DMS79 treated with DMSO at 0.1 percent for 48 hours (cell line): ENCODE measurements around the gene COG4.
"Not testable (repeated sequence)": the region's sequence is repeated elsewhere in the genome, so short reads cannot be mapped to it uniquely, and the experiment has no call there.

Source experiments
- DNase-seq: peaks from one replicate; lab custom pipeline; 2025; lab: John Stamatoyannopoulos, UW

The COG4 gene

GRCh38 chr16:70523076-70523742 is at the start of gene COG4:
TSS of gene COG4 (minus strand) at chr16:70523554. CDS start at chr16:70523543, 11 bp downstream.
- peak; percentile 69 for DNase-seq

GRCh38 chr16:70572926-70573270 is 49.5 kb upstream of the COG4 start:
- DNase-seq, result no peak

- no peak for DNase-seq
Observed at GRCh38 chr16:70572050-70572925, 48.9 kb upstream of the COG4 start.

- no peak for DNase-seq
Observed at GRCh38 chr16:70571623-70572022, 48.3 kb upstream of the COG4 start.

- DNase-seq, result no peak
Observed at GRCh38 chr16:70570967-70571570, 47.7 kb upstream of the COG4 start.

GRCh38 chr16:70569752-70570151 is 46.4 kb upstream of the COG4 start:
- DNase-seq, result no peak

GRCh38 chr16:70568601-70569237 is 45.4 kb upstream of the COG4 start:
- no peak for DNase-seq

- DNase-seq, result no peak
Observed at GRCh38 chr16:70565053-70565452, 41.7 kb upstream of the COG4 start.

- no peak for DNase-seq
Observed at GRCh38 chr16:70563636-70564035, 40.3 kb upstream of the COG4 start.

GRCh38 chr16:70561623-70562022 is 38.3 kb upstream of the COG4 start:
- no peak for DNase-seq

- DNase-seq, result no peak
Observed at GRCh38 chr16:70556063-70556462, 32.7 kb upstream of the COG4 start.

- DNase-seq, result no peak
Observed at GRCh38 chr16:70553645-70554044, 30.3 kb upstream of the COG4 start.

- DNase-seq, result no peak
Observed at GRCh38 chr16:70552675-70553074, 29.3 kb upstream of the COG4 start.

GRCh38 chr16:70551788-70552187 is 28.4 kb upstream of the COG4 start:
- DNase-seq, result no peak

- no peak for DNase-seq
Observed at GRCh38 chr16:70550082-70550481, 26.7 kb upstream of the COG4 start.

- no peak for DNase-seq
Observed at GRCh38 chr16:70548936-70549335, 25.6 kb upstream of the COG4 start.

GRCh38 chr16:70544548-70544947 is 21.2 kb upstream of the COG4 start:
- no peak for DNase-seq

GRCh38 chr16:70540994-70541393 is 17.6 kb upstream of the COG4 start:
- no peak for DNase-seq

GRCh38 chr16:70534971-70535370 is 11.6 kb upstream of the COG4 start:
- no peak for DNase-seq

- DNase-seq, result not testable (repeated sequence)
Observed at GRCh38 chr16:70529954-70530353, 6.6 kb upstream of the COG4 start.

- DNase-seq, result no peak
Observed at GRCh38 chr16:70529051-70529777, 5.9 kb upstream of the COG4 start.
